ENCODE results near the gene CCDC97.

DNA sequence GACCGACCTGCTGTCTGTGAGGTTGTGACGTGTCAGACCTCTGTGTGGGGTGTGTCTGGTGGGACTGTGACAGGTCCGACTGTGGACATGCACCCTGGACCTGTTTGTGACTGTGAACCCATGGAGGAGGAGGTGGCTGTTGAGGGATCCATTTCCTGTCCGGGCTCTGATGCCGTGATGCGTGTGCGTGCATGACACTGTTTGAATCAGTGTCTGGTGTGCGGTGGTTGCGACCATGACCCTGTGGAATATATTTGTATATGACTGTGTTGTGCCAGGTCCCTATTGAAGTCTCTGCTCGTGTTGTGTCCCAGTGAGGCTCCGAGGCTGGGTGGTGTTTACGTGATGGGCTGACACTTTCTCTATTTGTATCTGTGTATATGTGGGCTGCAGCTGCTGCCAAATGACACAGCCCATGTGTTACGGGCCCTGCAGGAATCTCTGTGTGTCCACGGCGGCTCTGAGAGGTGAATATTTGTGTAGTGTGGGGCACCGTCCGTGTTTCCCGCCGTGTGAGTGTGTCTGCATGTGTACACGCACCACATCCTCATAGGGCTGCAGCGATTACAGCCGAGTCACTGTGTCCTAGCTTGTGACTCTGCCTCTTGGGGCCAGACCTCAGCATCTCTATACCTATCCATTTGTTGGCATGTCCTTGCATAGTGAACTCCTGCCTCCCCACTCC lies 18.3 kb downstream of the CCDC97 start:
- TF ChIP-seq POLR2A (IDR thresholded peaks at IDR 0.05) (no peak), POLR2AphosphoS5 (IDR thresholded peaks at IDR 0.05) (no peak)
- TF ChIP-seq, protein P1, sequence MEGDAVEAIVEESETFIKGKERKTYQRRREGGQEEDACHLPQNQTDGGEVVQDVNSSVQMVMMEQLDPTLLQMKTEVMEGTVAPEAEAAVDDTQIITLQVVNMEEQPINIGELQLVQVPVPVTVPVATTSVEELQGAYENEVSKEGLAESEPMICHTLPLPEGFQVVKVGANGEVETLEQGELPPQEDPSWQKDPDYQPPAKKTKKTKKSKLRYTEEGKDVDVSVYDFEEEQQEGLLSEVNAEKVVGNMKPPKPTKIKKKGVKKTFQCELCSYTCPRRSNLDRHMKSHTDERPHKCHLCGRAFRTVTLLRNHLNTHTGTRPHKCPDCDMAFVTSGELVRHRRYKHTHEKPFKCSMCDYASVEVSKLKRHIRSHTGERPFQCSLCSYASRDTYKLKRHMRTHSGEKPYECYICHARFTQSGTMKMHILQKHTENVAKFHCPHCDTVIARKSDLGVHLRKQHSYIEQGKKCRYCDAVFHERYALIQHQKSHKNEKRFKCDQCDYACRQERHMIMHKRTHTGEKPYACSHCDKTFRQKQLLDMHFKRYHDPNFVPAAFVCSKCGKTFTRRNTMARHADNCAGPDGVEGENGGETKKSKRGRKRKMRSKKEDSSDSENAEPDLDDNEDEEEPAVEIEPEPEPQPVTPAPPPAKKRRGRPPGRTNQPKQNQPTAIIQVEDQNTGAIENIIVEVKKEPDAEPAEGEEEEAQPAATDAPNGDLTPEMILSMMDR (IDR thresholded peaks at IDR 0.05): no peak

Data from suprapubic skin (tissue), 4 donors.